Testis (tissue), 3 donors: Measurements from ENCODE around the gene DNM1L. TPM values are rescaled to one million over a fixed set of nuclear protein-coding genes. Genes with fewer than 3 reads are reported as not detected.

Experiments used
- DNase-seq: peaks from one replicate; pipeline ENCODE4 v3.0.0-alpha.2; 2019
- H3K27ac ChIP-seq, 2 donors: fragments of 200-600 bp; sonication (generic); one replicate each; pipeline ENCODE4 v1.5.1; 2019
- H3K27me3 ChIP-seq: fragments of 200-600 bp; sonication (generic); one replicate; pipeline ENCODE4 v1.5.1; 2019
- H3K36me3 ChIP-seq: fragments of 200-600 bp; sonication (generic); one replicate; pipeline ENCODE4 v1.5.1; 2017; ENCODE audit warnings: low read depth; ENCODE audit errors: missing control alignments
- H3K4me1 ChIP-seq: fragments of 200-600 bp; sonication (generic); one replicate; pipeline ENCODE4 v1.5.1; 2019
- H3K4me3 ChIP-seq, 2 donors: fragments of 200-600 bp; sonication (generic); one replicate each; pipeline ENCODE4 v1.5.1; 2017 to 2019
- H3K9me3 ChIP-seq: fragments of 200-600 bp; sonication (generic); one replicate; pipeline ENCODE4 v1.5.1; 2017
- POLR2A ChIP-seq: fragments of 450-650 bp; IDR thresholded peaks from one replicate; pipeline ENCODE4 v1.6.1; 2017; ENCODE audit warnings: antibody characterized with exemption, mild to moderate bottlenecking, moderate library complexity
- WGBS, 2 donors: methylation state at CpG; one replicate each; pipeline ENCODE4 v1.1.5; 2018; 5-methylcytosine and 5-hydroxymethylcytosine counted together
- intact Hi-C: fragments of 100-400 bp; cut with DNase I; formaldehyde crosslinking; loops from one replicate; pipeline ENCODE4 v1.15.1; 2023; ENCODE audit warnings: low total_unique reads
- polyA plus RNA-seq: library from polyadenylated mRNA; stranded (reverse); fragments of 350-450 nt; fragmentation: Illumina TruSeq; extraction: RNeasy Lipid Tissue Mini Kit (QIAGEN cat#74804); gene quantifications from one replicate; pipeline ENCODE4 v1.2.3, GENCODE V29; 2014; ENCODE audit warnings: low read depth, low replicate concordance; ENCODE audit not compliant: insufficient read depth
- total RNA-seq, 2 donors: library from RNA; depleted of rRNA; stranded (reverse); fragments of >200 nt; gene quantifications; one replicate each; pipeline ENCODE4 v1.2.3, GENCODE V29; 2016
- TF ChIP-seq, protein P1 (sequence below), 3 experiments: fragments of 450-650 bp in 2 of 3; fragments of 200-600 bp in 1 of 3; sonication (generic) in 1 of 3; IDR thresholded peaks; one replicate each; pipeline ENCODE4 v1.5.1; 2016 to 2019; ENCODE audit warnings: antibody characterized with exemption in 3 of 3, mild to moderate bottlenecking in 2 of 3, moderate library complexity in 1 of 3

DNM1L gene
- total and polyA plus RNA-seq, 3 donors from 2014 or later = 64.9 to 92.4 (median 75.5) TPM

DNA sequence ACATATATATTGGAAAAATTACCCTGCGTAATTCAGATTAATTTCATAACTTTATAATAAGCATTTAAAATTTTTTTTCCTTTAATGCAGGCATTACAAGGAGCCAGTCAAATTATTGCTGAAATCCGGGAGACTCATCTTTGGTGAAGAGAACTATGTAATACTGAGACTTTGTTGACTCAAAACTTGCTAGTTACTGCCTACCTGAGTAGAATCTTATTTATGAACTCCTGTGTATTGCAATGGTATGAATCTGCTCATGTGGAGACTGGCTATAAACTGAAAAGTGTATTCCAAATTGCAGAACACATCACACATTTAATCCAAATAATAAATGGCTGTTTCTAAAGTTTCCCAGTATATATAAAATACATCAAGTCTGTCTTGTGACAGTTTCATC lies 64.2 kb downstream of the DNM1L start:
- no peak for DNase-seq
- Histone ChIP-seq H3K36me3 (no peaks in the 10 kb centered on the region), H3K4me1 (no peaks in the 10 kb centered on the region), H3K27me3 (no peaks in the 10 kb centered on the region), H3K27ac (no peak overlapping the region), H3K9me3 (no peaks in the 10 kb centered on the region), H3K4me3 (no peak overlapping the region)
- intact Hi-C loops = no loop called here
- WGBS, 2 donors = 89 to 90% methylated on average over 2 of the region's 2 CpGs
- TF ChIP-seq, protein P1, sequence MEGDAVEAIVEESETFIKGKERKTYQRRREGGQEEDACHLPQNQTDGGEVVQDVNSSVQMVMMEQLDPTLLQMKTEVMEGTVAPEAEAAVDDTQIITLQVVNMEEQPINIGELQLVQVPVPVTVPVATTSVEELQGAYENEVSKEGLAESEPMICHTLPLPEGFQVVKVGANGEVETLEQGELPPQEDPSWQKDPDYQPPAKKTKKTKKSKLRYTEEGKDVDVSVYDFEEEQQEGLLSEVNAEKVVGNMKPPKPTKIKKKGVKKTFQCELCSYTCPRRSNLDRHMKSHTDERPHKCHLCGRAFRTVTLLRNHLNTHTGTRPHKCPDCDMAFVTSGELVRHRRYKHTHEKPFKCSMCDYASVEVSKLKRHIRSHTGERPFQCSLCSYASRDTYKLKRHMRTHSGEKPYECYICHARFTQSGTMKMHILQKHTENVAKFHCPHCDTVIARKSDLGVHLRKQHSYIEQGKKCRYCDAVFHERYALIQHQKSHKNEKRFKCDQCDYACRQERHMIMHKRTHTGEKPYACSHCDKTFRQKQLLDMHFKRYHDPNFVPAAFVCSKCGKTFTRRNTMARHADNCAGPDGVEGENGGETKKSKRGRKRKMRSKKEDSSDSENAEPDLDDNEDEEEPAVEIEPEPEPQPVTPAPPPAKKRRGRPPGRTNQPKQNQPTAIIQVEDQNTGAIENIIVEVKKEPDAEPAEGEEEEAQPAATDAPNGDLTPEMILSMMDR (IDR thresholded peaks at IDR 0.05) = no peak
- TF ChIP-seq POLR2A = no peak

DNA sequence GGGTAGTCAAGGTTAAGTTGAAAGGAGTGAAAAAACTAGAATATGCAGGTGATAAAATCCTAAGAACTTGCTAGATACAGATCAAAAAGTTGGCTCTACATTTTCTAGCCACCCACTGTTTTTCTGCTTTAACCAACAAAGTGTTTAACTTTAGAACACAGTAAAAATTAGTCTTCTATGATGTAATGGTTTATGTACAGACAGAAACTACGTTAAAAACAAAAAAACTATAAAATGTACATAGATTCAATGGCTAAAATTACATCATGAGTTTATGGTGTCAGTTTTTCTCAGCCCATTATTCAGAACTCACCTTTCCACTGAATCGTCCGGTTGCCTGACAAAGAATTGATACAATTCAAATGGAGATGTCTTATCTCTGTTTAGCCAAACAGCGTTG lies 74.5 kb downstream of the DNM1L start:
- Histone ChIP-seq H3K9me3 (no peaks in the 10 kb centered on the region), H3K27me3 (no peaks in the 10 kb centered on the region), H3K4me3 (no peak overlapping the region), H3K36me3 (no peaks in the 10 kb centered on the region), H3K4me1 (peaks cover 4% of the 10 kb centered on the region), H3K27ac (peak overlapping the region in 1 of 2 donors; percentile 21)
- DNase-seq = no peak
- WGBS, 2 donors = 49 to 50% methylated on average over 4 of the region's 4 CpGs
- TF ChIP-seq, protein P1 (IDR thresholded peaks at IDR 0.05) = no peak
- TF ChIP-seq POLR2A = no peak
- intact Hi-C loops = loop anchor here (10.0 kb wide), 1 partner anchor 1271 kb away; the partner anchor contains the start of gene ALG10

DNA sequence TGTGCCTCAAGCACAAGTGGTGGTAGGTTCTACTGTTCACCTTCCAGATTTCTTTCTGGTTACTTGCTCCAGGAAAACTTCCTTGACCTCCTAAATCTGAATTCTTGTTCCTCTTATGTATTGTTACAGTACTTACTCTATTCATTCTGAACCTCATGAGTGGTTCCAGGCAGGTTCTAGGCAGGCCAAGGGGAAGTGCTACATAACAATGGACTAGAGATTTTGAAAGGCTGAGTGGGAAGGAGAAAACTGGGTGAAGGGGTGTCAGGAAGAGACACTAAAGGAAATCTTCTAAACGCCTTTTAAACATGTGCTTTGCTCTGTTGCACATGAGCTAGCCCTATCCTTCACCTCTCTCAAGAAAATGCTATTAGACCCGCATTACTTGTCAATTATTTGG lies 75.0 kb downstream of the DNM1L start:
- H3K27ac ChIP-seq = peak overlapping the region in 1 of 2 donors; percentile 21
- no peaks in the 10 kb centered on the region for H3K9me3 ChIP-seq
- no peak for TF ChIP-seq POLR2A
- TF ChIP-seq, protein P1 (IDR thresholded peaks at IDR 0.05) = no peak
- H3K4me1 ChIP-seq = peaks cover 4% of the 10 kb centered on the region
- intact Hi-C loops = loop anchor here (10.0 kb wide), 1 partner anchor 1271 kb away; the partner anchor contains the start of gene ALG10
- H3K4me3 ChIP-seq = no peak overlapping the region
- DNase-seq = no peak
- no peaks in the 10 kb centered on the region for H3K36me3 ChIP-seq
- WGBS, 2 donors = 26 to 36% methylated on average over 2 of the region's 2 CpGs
- no peaks in the 10 kb centered on the region for H3K27me3 ChIP-seq

DNA sequence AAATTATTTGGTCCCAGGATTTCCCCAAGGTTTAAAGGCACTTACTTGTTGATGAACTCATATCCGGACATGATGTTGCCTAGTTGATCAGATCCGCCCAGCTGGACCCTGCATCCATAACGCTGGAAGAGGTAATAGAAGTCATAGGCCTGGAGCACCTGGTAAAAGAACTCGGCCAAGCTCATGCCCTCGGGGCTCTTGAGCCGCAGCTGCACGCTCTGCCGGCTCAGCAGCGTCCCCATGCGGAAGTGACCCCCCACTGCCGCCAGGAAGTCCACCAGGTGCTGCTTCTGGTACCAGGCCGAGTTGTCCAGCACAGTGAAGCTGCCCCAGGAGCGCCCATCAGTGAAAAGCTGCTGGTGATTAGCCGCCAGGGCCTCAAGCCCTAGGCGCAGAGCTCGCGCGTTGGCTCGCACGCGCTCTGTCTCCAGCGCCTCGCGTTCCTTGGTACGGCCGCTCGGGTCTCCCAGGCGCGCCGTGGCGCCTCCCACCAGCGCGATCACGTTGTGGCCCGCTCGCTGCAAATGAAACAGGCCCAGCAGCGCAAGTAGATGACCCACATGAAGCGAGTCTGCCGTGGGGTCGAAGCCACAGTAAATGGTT lies 76.1 kb downstream of the DNM1L start:
- peak overlapping the region; percentile 98 to 100 for H3K4me3 ChIP-seq
- no peaks in the 10 kb centered on the region for H3K36me3 ChIP-seq
- DNase-seq = peak; percentile 83
- no peaks in the 10 kb centered on the region for H3K27me3 ChIP-seq
- H3K27ac ChIP-seq = peak overlapping the region; percentile 96
- intact Hi-C loops = loop anchor here (10.0 kb wide), 1 partner anchor 1270 kb away; the partner anchor contains the start of gene ALG10
- no peaks in the 10 kb centered on the region for H3K9me3 ChIP-seq
- 0% methylated on average over 3 to 32 of the region's 40 CpGs for WGBS, 2 donors
- H3K4me1 ChIP-seq = peaks cover 4% of the 10 kb centered on the region
- TF ChIP-seq, protein P1 (IDR thresholded peaks at IDR 0.05) = peak; percentile 35 to 65 (median 64)
- TF ChIP-seq POLR2A = no peak
